Ishikawa (cell line): ENCODE results near the gene AP5Z1.

ENCODE experiments used
- CEBPB ChIP-seq: IDR thresholded peaks from 2 replicates; pipeline ENCODE4 v1.6.1; 2012
- CREB1 ChIP-seq: IDR thresholded peaks from 2 replicates; pipeline ENCODE4 v1.6.1; 2012; ENCODE audit warnings: low read depth
- EGR1 ChIP-seq: IDR thresholded peaks from 2 replicates; pipeline ENCODE4 v1.6.1; 2012
- EP300 ChIP-seq: IDR thresholded peaks from 2 replicates; pipeline ENCODE4 v1.6.1; 2012; ENCODE audit warnings: borderline replicate concordance
- FOXM1 ChIP-seq: IDR thresholded peaks from 2 replicates; pipeline ENCODE4 v1.6.1; 2012; ENCODE audit warnings: low read depth, borderline replicate concordance
- NFIC ChIP-seq: IDR thresholded peaks from 2 replicates; pipeline ENCODE4 v1.6.1; 2012
- RAD21 ChIP-seq: IDR thresholded peaks from 2 replicates; pipeline ENCODE4 v1.6.1; 2012; ENCODE audit warnings: low read depth
- TAF1 ChIP-seq: IDR thresholded peaks from 2 replicates; pipeline ENCODE4 v1.6.1; 2012; ENCODE audit warnings: low read depth, mild to moderate bottlenecking
- TCF12 ChIP-seq: IDR thresholded peaks from 2 replicates; pipeline ENCODE4 v1.6.1; 2012; ENCODE audit warnings: low read depth
- TEAD4 ChIP-seq: IDR thresholded peaks from 2 replicates; pipeline ENCODE4 v1.6.1; 2012
- YY1 ChIP-seq: IDR thresholded peaks from 2 replicates; pipeline ENCODE4 v1.6.1; 2012; ENCODE audit warnings: low read depth
- ZBTB7A ChIP-seq: IDR thresholded peaks from 2 replicates; pipeline ENCODE4 v1.6.1; 2012; ENCODE audit warnings: low read depth
- TF ChIP-seq, protein P1 (sequence below): IDR thresholded peaks from 2 replicates; pipeline ENCODE4 v1.6.1; 2012; ENCODE audit warnings: low read depth, mild to moderate bottlenecking
- TF ChIP-seq, protein P2 (sequence below): IDR thresholded peaks from 2 replicates; pipeline ENCODE4 v1.6.1; 2012
- TF ChIP-seq, protein P3 (sequence below): IDR thresholded peaks from 2 replicates; pipeline ENCODE4 v1.6.1; 2012

The AP5Z1 gene

GRCh38 chr7:4814433-4814832 lies 39.0 kb downstream of the AP5Z1 start:
- TF ChIP-seq EGR1 (no peak), ZBTB7A (no peak), FOXM1 (no peak), RAD21 (no peak), EP300 (no peak)
- TF ChIP-seq, protein P1, sequence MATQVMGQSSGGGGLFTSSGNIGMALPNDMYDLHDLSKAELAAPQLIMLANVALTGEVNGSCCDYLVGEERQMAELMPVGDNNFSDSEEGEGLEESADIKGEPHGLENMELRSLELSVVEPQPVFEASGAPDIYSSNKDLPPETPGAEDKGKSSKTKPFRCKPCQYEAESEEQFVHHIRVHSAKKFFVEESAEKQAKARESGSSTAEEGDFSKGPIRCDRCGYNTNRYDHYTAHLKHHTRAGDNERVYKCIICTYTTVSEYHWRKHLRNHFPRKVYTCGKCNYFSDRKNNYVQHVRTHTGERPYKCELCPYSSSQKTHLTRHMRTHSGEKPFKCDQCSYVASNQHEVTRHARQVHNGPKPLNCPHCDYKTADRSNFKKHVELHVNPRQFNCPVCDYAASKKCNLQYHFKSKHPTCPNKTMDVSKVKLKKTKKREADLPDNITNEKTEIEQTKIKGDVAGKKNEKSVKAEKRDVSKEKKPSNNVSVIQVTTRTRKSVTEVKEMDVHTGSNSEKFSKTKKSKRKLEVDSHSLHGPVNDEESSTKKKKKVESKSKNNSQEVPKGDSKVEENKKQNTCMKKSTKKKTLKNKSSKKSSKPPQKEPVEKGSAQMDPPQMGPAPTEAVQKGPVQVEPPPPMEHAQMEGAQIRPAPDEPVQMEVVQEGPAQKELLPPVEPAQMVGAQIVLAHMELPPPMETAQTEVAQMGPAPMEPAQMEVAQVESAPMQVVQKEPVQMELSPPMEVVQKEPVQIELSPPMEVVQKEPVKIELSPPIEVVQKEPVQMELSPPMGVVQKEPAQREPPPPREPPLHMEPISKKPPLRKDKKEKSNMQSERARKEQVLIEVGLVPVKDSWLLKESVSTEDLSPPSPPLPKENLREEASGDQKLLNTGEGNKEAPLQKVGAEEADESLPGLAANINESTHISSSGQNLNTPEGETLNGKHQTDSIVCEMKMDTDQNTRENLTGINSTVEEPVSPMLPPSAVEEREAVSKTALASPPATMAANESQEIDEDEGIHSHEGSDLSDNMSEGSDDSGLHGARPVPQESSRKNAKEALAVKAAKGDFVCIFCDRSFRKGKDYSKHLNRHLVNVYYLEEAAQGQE = no peak

- no peak for TF ChIP-seq RAD21
- no peak for TF ChIP-seq ZBTB7A
- TF ChIP-seq EGR1 = no peak
- no peak for TF ChIP-seq NFIC
- TF ChIP-seq, protein P2, sequence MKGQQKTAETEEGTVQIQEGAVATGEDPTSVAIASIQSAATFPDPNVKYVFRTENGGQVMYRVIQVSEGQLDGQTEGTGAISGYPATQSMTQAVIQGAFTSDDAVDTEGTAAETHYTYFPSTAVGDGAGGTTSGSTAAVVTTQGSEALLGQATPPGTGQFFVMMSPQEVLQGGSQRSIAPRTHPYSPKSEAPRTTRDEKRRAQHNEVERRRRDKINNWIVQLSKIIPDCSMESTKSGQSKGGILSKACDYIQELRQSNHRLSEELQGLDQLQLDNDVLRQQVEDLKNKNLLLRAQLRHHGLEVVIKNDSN = no peak
- no peak for TF ChIP-seq CREB1
- no peak for TF ChIP-seq TCF12
- TF ChIP-seq CEBPB = no peak
Measured at GRCh38 chr7:4815121-4815520, 39.7 kb downstream of the AP5Z1 start.

- TF ChIP-seq CREB1 (no peak), EP300 (no peak), RAD21 (no peak), TAF1 (no peak), CEBPB (no peak), FOXM1 (no peak), TCF12 (no peak), NFIC (no peak), YY1 (no peak), TEAD4 (no peak)
- TF ChIP-seq, protein P3, sequence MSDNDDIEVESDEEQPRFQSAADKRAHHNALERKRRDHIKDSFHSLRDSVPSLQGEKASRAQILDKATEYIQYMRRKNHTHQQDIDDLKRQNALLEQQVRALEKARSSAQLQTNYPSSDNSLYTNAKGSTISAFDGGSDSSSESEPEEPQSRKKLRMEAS = no peak
- TF ChIP-seq, protein P2 = no peak
- TF ChIP-seq, protein P1 = no peak
Measured at GRCh38 chr7:4815609-4816418, 40.4 kb downstream of the AP5Z1 start.

DNA sequence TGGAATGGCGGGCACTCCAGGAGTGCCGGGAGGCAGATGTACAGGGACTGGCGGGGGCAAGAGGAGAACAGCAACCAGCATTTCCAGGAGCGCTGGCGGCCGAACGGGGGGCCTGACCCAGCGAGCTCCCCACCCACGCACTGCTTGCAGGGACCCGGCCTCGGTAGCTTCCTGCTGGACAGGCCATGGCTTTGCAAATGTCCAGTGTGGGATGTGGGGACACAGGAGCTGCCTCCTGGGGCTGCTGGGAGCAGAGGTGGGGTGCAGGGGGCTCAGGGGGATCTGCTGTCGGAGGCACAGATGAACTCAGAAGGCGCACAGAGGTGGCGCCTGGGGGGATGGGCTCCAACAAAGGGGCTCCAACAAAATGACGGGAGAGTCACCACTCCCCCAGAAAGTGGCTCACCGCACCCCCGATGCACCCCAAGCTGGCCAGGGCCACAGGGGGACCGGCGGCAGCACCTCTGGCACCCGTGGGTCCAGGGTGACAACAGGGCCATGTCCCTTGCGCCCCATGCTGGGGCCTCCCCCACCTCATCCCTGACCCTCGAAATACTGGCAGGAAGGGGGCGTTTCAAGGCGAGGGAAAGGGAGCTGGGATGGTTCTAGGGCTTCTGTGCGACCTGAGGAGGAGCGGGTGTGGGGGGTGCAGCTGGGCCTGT lies 41.1 kb downstream of the AP5Z1 start:
- TF ChIP-seq CREB1 (no peak), ZBTB7A (no peak), EGR1 (no peak), FOXM1 (no peak), EP300 (no peak), YY1 (no peak), RAD21 (no peak), NFIC (no peak), CEBPB (no peak), TCF12 (no peak), TEAD4 (no peak), TAF1 (no peak)
- TF ChIP-seq, protein P1 = no peak
- TF ChIP-seq, protein P2 = no peak
- TF ChIP-seq, protein P3 = no peak
